Endothelial cell of umbilical vein (primary cell): ENCODE results near the gene GP5. TPM values are rescaled to one million over a fixed set of nuclear protein-coding genes. Genes with fewer than 3 reads are reported as not detected.

Source experiments
- BruUV-seq: library from RNA; stranded (reverse); fragments of 400-500 nt; replicated peaks from 2 replicates; lab custom pipeline; 2021; lab: Mats Ljungman, UMichigan
- CTCF ChIA-PET: fragments of 300-600, 350-600 bp; sonication (Branson Sonifier 250); formaldehyde crosslinking; loops from one replicate; lab custom pipeline; 2021; ENCODE audit warnings: antibody characterized with exemption, inconsistent platforms; lab: Charles Lee
- POLR2A ChIA-PET: fragments of 300-600, 350-600 bp; sonication (Branson Sonifier 250); formaldehyde crosslinking; loops from one replicate; lab custom pipeline; 2021; ENCODE audit warnings: antibody characterized with exemption, inconsistent platforms; lab: Charles Lee
- DNase-seq: peaks from one replicate; pipeline ENCODE4 v3.0.0-alpha.2; 2011; ENCODE audit warnings: low read depth, low spot score
- FAIRE-seq: peaks from 2 replicates; lab custom pipeline; 2011; peaks lifted over from hg19 to GRCh38; lab: Jason Lieb, UNC
- H2AFZ ChIP-seq: 2 replicates; pipeline ENCODE4 v1.6.0; 2012; ENCODE audit warnings: low read depth, low read length, control low read depth, inconsistent platforms
- H3K27ac ChIP-seq: 2 replicates; pipeline ENCODE4 v1.5.1; 2011; ENCODE audit warnings: low read depth, mild to moderate bottlenecking, control low read depth, low read length, moderate library complexity; ENCODE audit not compliant: insufficient read depth
- H3K27me3 ChIP-seq, 2 experiments: 2 replicates each; pipeline versions ENCODE4 v1.6.0 to v1.6.1; 2011; ENCODE audit warnings: low read length in 2 of 2, mixed read lengths in 1 of 2; ENCODE audit not compliant: control insufficient read depth in 2 of 2, insufficient read depth in 2 of 2
- H3K36me3 ChIP-seq, 2 experiments: 2 replicates in 1 of 2; 3 replicates in 1 of 2; pipeline ENCODE4 v1.5.1; 2011; ENCODE audit warnings: low read length in 2 of 2, mild to moderate bottlenecking in 1 of 2, moderate library complexity in 1 of 2; ENCODE audit not compliant: control insufficient read depth in 2 of 2, insufficient read depth in 2 of 2; ENCODE audit errors: extremely low read depth in 1 of 2
- H3K4me1 ChIP-seq: 3 replicates; pipeline ENCODE4 v1.5.1; 2011; ENCODE audit warnings: mild to moderate bottlenecking, low read length; ENCODE audit not compliant: control insufficient read depth, insufficient read depth; ENCODE audit errors: extremely low read depth
- H3K4me2 ChIP-seq: 2 replicates; pipeline ENCODE4 v1.6.1; 2011; ENCODE audit warnings: low read length, control low read depth, mixed read lengths; ENCODE audit not compliant: insufficient read depth
- H3K4me3 ChIP-seq, 3 experiments: fragments of 200-600 bp in 1 of 3; sonication (generic), shearing (Covaris generic) in 1 of 3; replicated peaks in 1 of 3; 2 replicates each; pipeline ENCODE4 v1.5.1; 2011 to 2016; ENCODE audit warnings: control low read depth in 3 of 3, low read length in 3 of 3, mild to moderate bottlenecking in 2 of 3, inconsistent platforms in 1 of 3, low read depth in 1 of 3, moderate library complexity in 1 of 3; ENCODE audit not compliant: insufficient read depth in 1 of 3
- H3K79me2 ChIP-seq: 2 replicates; pipeline ENCODE4 v1.6.0; 2012; ENCODE audit warnings: low read length, inconsistent platforms; ENCODE audit not compliant: control insufficient read depth, insufficient read depth
- H3K9ac ChIP-seq: replicated peaks from 2 replicates; pipeline ENCODE3; 2011; ENCODE audit warnings: low read length, control low read depth; ENCODE audit not compliant: insufficient read depth; ENCODE audit errors: extremely low read depth
- H3K9me1 ChIP-seq: replicated peaks from 3 replicates; pipeline ENCODE4 v1.6.0; 2011; ENCODE audit warnings: mild to moderate bottlenecking, low read length; ENCODE audit not compliant: control insufficient read depth, insufficient read depth; ENCODE audit errors: extremely low read depth
- H3K9me3 ChIP-seq: replicated peaks from 2 replicates; pipeline ENCODE4 v1.5.1; 2012; ENCODE audit warnings: low read length, inconsistent platforms; ENCODE audit not compliant: control insufficient read depth, insufficient read depth
- H4K20me1 ChIP-seq: replicated peaks from 2 replicates; pipeline ENCODE3; 2011; ENCODE audit warnings: mild to moderate bottlenecking, low read length; ENCODE audit not compliant: control insufficient read depth, insufficient read depth; ENCODE audit errors: extremely low read depth
- EZH2 ChIP-seq: IDR thresholded peaks from 2 replicates; pipeline ENCODE4 v1.6.1; 2012; ENCODE audit warnings: borderline replicate concordance, low read depth, mild to moderate bottlenecking, moderate library complexity, low read length, inconsistent platforms; ENCODE audit not compliant: severe bottlenecking
- FOS ChIP-seq: IDR thresholded peaks from 2 replicates; pipeline ENCODE4 v1.6.1; 2011; ENCODE audit warnings: mild to moderate bottlenecking, low read length, moderate library complexity, borderline replicate concordance; ENCODE audit not compliant: insufficient read depth
- GATA2 ChIP-seq: IDR thresholded peaks from 2 replicates; pipeline ENCODE4 v1.7.0; 2011; ENCODE audit warnings: low read depth, mild to moderate bottlenecking, moderate library complexity, mixed read lengths, low read length; ENCODE audit not compliant: insufficient read length, insufficient read depth
- JUN ChIP-seq: IDR thresholded peaks from 2 replicates; pipeline ENCODE4 v1.6.1; 2011; ENCODE audit warnings: borderline replicate concordance, low read depth; ENCODE audit not compliant: insufficient read length, insufficient read depth
- MAX ChIP-seq: IDR thresholded peaks from 2 replicates; pipeline ENCODE4 v1.6.1; 2011; ENCODE audit not compliant: insufficient read depth, insufficient read length
- MYC ChIP-seq: IDR thresholded peaks from one replicate; pipeline ENCODE4 v1.6.1; 2011; ENCODE audit warnings: mild to moderate bottlenecking, low read depth, low read length
- POLR2A ChIP-seq: IDR thresholded peaks from 2 replicates; pipeline ENCODE4 v1.6.1; 2012; ENCODE audit warnings: low read depth, mild to moderate bottlenecking, control low read depth, low read length
- POLR2AphosphoS5 ChIP-seq: IDR thresholded peaks from 2 replicates; pipeline ENCODE4 v1.6.1; 2012; ENCODE audit warnings: low read depth, mild to moderate bottlenecking, control low read depth, low read length, moderate library complexity; ENCODE audit not compliant: insufficient read depth
- dilution Hi-C: fragments of 300-500 bp; cut with MboI; formaldehyde crosslinking; loops from one replicate; pipeline ENCODE4 v1.15.0; 2019; ENCODE audit warnings: low sequenced_read_pairs; ENCODE audit not compliant: extremely low pct_ligation_motif_present
- intact Hi-C: fragments of 100-400 bp; cut with micrococcal nuclease; formaldehyde crosslinking; loops from one replicate; pipeline ENCODE4 v1.10.0; 2022
- polyA plus RNA-seq, 4 experiments: library from polyadenylated mRNA; depleted of rRNA in 3 of 4; stranded (reverse) in 3 of 4; unstranded in 1 of 4; fragments of >200 nt; gene quantifications; 2 replicates each; pipeline versions ENCODE4 v1.2.1 to v1.2.3, GENCODE V29; 2011 to 2012; ENCODE audit warnings: missing spikeins in 1 of 4
- total RNA-seq: library from RNA; stranded (reverse); gene quantifications from 2 replicates; pipeline ENCODE4 v1.2.3, GENCODE V29; 2021
- TF ChIP-seq, protein P1 (sequence below), 2 donors: IDR thresholded peaks; 1 replicate in 1 of 2; 2 replicates in 1 of 2; pipeline ENCODE4 v1.5.1; 2011; ENCODE audit warnings: low read length in 2 of 2, mild to moderate bottlenecking in 2 of 2, moderate library complexity in 2 of 2, control low read depth in 1 of 2, inconsistent platforms in 1 of 2, low read depth in 1 of 2; ENCODE audit not compliant: insufficient read depth in 1 of 2; ENCODE audit errors: extremely low read depth in 1 of 2

GP5 gene
- total and polyA plus RNA-seq, 2 donors (not counting 3 experiments of a cell fraction or from before 2014, with no cell fraction given): 0.06 to 0.11 TPM

- H3K27ac ChIP-seq: no peak overlapping the region
- intact Hi-C loops: no loop called here
- no peaks in the 10 kb centered on the region for H3K9me3 ChIP-seq
- H3K9me1 ChIP-seq: no peaks in the 10 kb centered on the region
- TF ChIP-seq POLR2A: no peak
- no peak for TF ChIP-seq GATA2
- TF ChIP-seq, protein P1, sequence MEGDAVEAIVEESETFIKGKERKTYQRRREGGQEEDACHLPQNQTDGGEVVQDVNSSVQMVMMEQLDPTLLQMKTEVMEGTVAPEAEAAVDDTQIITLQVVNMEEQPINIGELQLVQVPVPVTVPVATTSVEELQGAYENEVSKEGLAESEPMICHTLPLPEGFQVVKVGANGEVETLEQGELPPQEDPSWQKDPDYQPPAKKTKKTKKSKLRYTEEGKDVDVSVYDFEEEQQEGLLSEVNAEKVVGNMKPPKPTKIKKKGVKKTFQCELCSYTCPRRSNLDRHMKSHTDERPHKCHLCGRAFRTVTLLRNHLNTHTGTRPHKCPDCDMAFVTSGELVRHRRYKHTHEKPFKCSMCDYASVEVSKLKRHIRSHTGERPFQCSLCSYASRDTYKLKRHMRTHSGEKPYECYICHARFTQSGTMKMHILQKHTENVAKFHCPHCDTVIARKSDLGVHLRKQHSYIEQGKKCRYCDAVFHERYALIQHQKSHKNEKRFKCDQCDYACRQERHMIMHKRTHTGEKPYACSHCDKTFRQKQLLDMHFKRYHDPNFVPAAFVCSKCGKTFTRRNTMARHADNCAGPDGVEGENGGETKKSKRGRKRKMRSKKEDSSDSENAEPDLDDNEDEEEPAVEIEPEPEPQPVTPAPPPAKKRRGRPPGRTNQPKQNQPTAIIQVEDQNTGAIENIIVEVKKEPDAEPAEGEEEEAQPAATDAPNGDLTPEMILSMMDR (IDR thresholded peaks at IDR 0.05; ENCODE audit: extremely low read depth in 1 of 2, insufficient read depth in 1 of 2, low read depth in 1 of 2, low read length in 2 of 2): no peak
- no peak for TF ChIP-seq MAX
- TF ChIP-seq POLR2AphosphoS5: no peak
- TF ChIP-seq EZH2: no peak
- TF ChIP-seq FOS: no peak
- TF ChIP-seq JUN: no peak
- no peak for TF ChIP-seq MYC
- H2AFZ ChIP-seq: no peak overlapping the region
- no peak overlapping the region for H3K9ac ChIP-seq
- CTCF ChIA-PET: interaction anchor here (1.5 kb wide), 1 partner anchor 88 kb away, joined by 3 read pairs; no protein-coding TSS in a partner anchor
- no peak overlapping the region for H3K4me2 ChIP-seq
- H3K27me3 ChIP-seq: no peaks in the 10 kb centered on the region
- no peaks in the 10 kb centered on the region for H3K4me1 ChIP-seq
- H3K79me2 ChIP-seq: no peaks in the 10 kb centered on the region
- no peak for DNase-seq
- H4K20me1 ChIP-seq: no peaks in the 10 kb centered on the region
- no TSS peak for BruUV-seq
- FAIRE-seq: no peak
- peaks cover 6 to 31% of the 10 kb centered on the region in 2 experiments for H3K36me3 ChIP-seq
- no peak overlapping the region for H3K4me3 ChIP-seq
- dilution Hi-C loops: no loop called here
- POLR2A ChIA-PET: no interaction called here
Measured at GRCh38 chr3:194431554-194431953, 32.5 kb upstream of the GP5 start.
